Measurements from ENCODE around the gene GAA.

The GAA gene

GRCh38 chr17:80102664-80103448 is 1.5 kb downstream of the GAA start:
- TF ChIP-seq TAF1 (IDR thresholded peaks at IDR 0.05; ENCODE audit: borderline replicate concordance, insufficient read depth, low read length), result no peak
- TF ChIP-seq POLR2AphosphoS5 (IDR thresholded peaks at IDR 0.05; ENCODE audit: low read depth, low read length), result no peak
- TF ChIP-seq FOXP2 (optimal IDR thresholded peaks at IDR 0.05; ENCODE audit: borderline replicate concordance, extremely low read depth, extremely low read length, insufficient read depth), result no peak
- TF ChIP-seq SIN3A (IDR thresholded peaks at IDR 0.05; ENCODE audit: borderline replicate concordance, insufficient read depth, low read length), result no peak
- TF ChIP-seq REST (IDR thresholded peaks at IDR 0.05; ENCODE audit: insufficient read depth in 1 of 2, low read depth in 2 of 2, low read length in 2 of 2), result no peak

- TF ChIP-seq TAF1 (IDR thresholded peaks at IDR 0.05; ENCODE audit: borderline replicate concordance, insufficient read depth, low read length) (no peak), SIN3A (IDR thresholded peaks at IDR 0.05; ENCODE audit: borderline replicate concordance, insufficient read depth, low read length) (no peak), FOXP2 (optimal IDR thresholded peaks at IDR 0.05; ENCODE audit: borderline replicate concordance, extremely low read depth, extremely low read length, insufficient read depth) (no peak), REST (IDR thresholded peaks at IDR 0.05; ENCODE audit: insufficient read depth in 1 of 2, low read depth in 2 of 2, low read length in 2 of 2) (no peak), POLR2AphosphoS5 (IDR thresholded peaks at IDR 0.05; ENCODE audit: low read depth, low read length) (no peak)
Observed at GRCh38 chr17:80103449-80104085, 2.2 kb downstream of the GAA start.

GRCh38 chr17:80104321-80104955 is 3.1 kb downstream of the GAA start:
- no peak for TF ChIP-seq TAF1 (IDR thresholded peaks at IDR 0.05; ENCODE audit: borderline replicate concordance, insufficient read depth, low read length)
- no peak for TF ChIP-seq REST (IDR thresholded peaks at IDR 0.05; ENCODE audit: insufficient read depth in 1 of 2, low read depth in 2 of 2, low read length in 2 of 2)
- TF ChIP-seq FOXP2 (optimal IDR thresholded peaks at IDR 0.05; ENCODE audit: borderline replicate concordance, extremely low read depth, extremely low read length, insufficient read depth), result no peak
- no peak for TF ChIP-seq POLR2AphosphoS5 (IDR thresholded peaks at IDR 0.05; ENCODE audit: low read depth, low read length)

GRCh38 chr17:80104956-80105375 is 3.6 kb downstream of the GAA start:
- TF ChIP-seq SIN3A (IDR thresholded peaks at IDR 0.05; ENCODE audit: borderline replicate concordance, insufficient read depth, low read length) (no peak), TAF1 (IDR thresholded peaks at IDR 0.05; ENCODE audit: borderline replicate concordance, insufficient read depth, low read length) (no peak)

GRCh38 chr17:80105762-80106161 is 4.4 kb downstream of the GAA start:
- no peak for TF ChIP-seq TAF1 (IDR thresholded peaks at IDR 0.05; ENCODE audit: borderline replicate concordance, insufficient read depth, low read length)
- TF ChIP-seq POLR2AphosphoS5 (IDR thresholded peaks at IDR 0.05; ENCODE audit: low read depth, low read length), result no peak
- no peak for TF ChIP-seq REST (IDR thresholded peaks at IDR 0.05; ENCODE audit: insufficient read depth in 1 of 2, low read depth in 2 of 2, low read length in 2 of 2)
- no peak for TF ChIP-seq FOXP2 (optimal IDR thresholded peaks at IDR 0.05; ENCODE audit: borderline replicate concordance, extremely low read depth, extremely low read length, insufficient read depth)
- TF ChIP-seq SIN3A (IDR thresholded peaks at IDR 0.05; ENCODE audit: borderline replicate concordance, insufficient read depth, low read length), result no peak
